Cardiac muscle cell (in vitro differentiated cells and primary cell): ENCODE data around the gene PDE4B. TPM values are rescaled to one million over a fixed set of nuclear protein-coding genes. Genes with fewer than 3 reads are reported as not detected.

Source experiments
- DNase-seq, 2 donors: peaks; one replicate each; pipeline versions ENCODE4 v3.0.0 to v3.0.0-alpha.2; 2010 to 2017; ENCODE audit warnings: low read depth in 1 of 2, low spot score in 1 of 2
- H3K27ac ChIP-seq: fragments of 200-600 bp; sonication (generic); 2 replicates; pipeline ENCODE4 v1.5.1; 2016
- H3K27me3 ChIP-seq: fragments of 200-600 bp; sonication (generic); 2 replicates; pipeline ENCODE4 v1.6.0; 2016; ENCODE audit warnings: control low read depth
- H3K36me3 ChIP-seq: fragments of 200-600 bp; sonication (generic); 2 replicates; pipeline ENCODE4 v1.5.1; 2016; ENCODE audit warnings: control low read depth
- H3K4me1 ChIP-seq: fragments of 200-600 bp; sonication (generic); 2 replicates; pipeline ENCODE4 v1.8.1; 2017; ENCODE audit warnings: low read depth, mild to moderate bottlenecking, mixed run types
- H3K4me3 ChIP-seq: fragments of 200-600 bp; sonication (generic); 2 replicates; pipeline ENCODE4 v1.5.1; 2016; ENCODE audit warnings: mild to moderate bottlenecking
- H3K9me3 ChIP-seq: fragments of 200-600 bp; sonication (generic); 2 replicates; pipeline ENCODE4 v1.5.1; 2017; ENCODE audit warnings: low read depth, mild to moderate bottlenecking, control low read depth
- CTCF ChIP-seq: IDR thresholded peaks from 2 replicates; pipeline ENCODE4 v1.5.1; 2012; ENCODE audit warnings: low read depth, mild to moderate bottlenecking, low read length
- polyA plus RNA-seq: library from polyadenylated mRNA; unstranded; fragments of >200 nt; fragmentation: Nextera tagmentation; extraction: Ambion mirVana; gene quantifications from 2 replicates; pipeline ENCODE4 v1.2.1, GENCODE V29; 2016
- total RNA-seq: library from RNA; depleted of rRNA; stranded (reverse); fragments of >200 nt; gene quantifications from 2 replicates; pipeline ENCODE4 v1.2.3, GENCODE V29; 2016

PDE4B gene
- total and polyA plus RNA-seq, 2 experiments from 2014 or later, result 0.65 to 3.9 TPM

GRCh38 chr1:66413136-66413837 lies 620.6 kb downstream of the PDE4B start:
- peak in 1 of 2 donors; percentile 6 for DNase-seq
- TF ChIP-seq CTCF, result no peak
- Histone ChIP-seq H3K9me3 (no peaks in the 10 kb centered on the region), H3K4me1 (peaks cover 16% of the 10 kb centered on the region), H3K4me3 (no peak overlapping the region), H3K27me3 (no peaks in the 10 kb centered on the region), H3K36me3 (no peaks in the 10 kb centered on the region), H3K27ac (no peak overlapping the region)

GRCh38 chr1:66413838-66414175 lies 621.1 kb downstream of the PDE4B start:
- no peaks in the 10 kb centered on the region for H3K27me3 ChIP-seq
- no peaks in the 10 kb centered on the region for H3K36me3 ChIP-seq
- H3K4me3 ChIP-seq, result no peak overlapping the region
- H3K27ac ChIP-seq, result no peak overlapping the region
- DNase-seq, result no peak
- no peak for TF ChIP-seq CTCF
- H3K4me1 ChIP-seq, result peaks cover 16% of the 10 kb centered on the region
- H3K9me3 ChIP-seq, result no peaks in the 10 kb centered on the region

DNA sequence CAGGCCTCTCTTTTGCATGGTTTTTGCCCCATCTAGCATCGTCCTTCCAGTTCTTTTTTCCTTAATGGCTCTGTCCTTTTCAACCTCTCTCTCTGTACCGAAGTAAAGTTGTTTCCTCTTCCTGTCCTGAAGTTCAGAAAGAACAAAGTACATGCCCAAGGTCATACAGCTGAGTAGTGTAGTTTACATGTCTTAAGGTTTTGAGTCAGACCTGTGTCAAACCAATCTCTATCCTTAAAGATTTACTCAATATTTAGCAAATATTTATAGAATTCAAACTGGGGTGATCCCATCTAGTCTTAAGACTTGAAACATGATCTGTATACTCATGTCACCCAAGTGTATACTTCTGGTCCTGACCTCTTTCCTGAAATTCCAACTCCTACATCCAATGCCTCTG lies 622.6 kb downstream of the PDE4B start:
- Histone ChIP-seq H3K4me3 (no peak overlapping the region), H3K4me1 (peaks cover 16% of the 10 kb centered on the region), H3K27ac (no peak overlapping the region), H3K36me3 (no peaks in the 10 kb centered on the region), H3K27me3 (no peaks in the 10 kb centered on the region), H3K9me3 (no peaks in the 10 kb centered on the region)
- DNase-seq, result no peak
- no peak for TF ChIP-seq CTCF

DNA sequence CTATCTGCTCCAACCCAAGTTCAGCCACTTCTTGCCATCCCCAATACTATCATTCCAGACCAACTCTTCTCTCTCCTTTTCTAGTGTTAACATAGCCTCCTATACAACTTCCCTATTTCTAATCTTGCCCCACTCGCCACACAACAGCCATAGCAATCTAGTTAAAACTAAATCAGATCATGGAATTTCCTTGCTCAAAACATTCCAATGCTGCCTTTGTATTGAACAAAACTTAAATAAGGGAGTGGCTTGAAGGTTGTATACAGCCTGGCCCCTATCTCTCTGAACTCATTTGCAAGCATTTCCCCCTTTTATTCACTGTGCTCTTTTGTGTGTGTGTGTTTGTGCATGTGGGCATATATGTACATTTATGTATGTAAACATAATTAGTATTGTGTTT lies 623.2 kb downstream of the PDE4B start:
- no peak overlapping the region for H3K4me3 ChIP-seq
- no peak for DNase-seq
- H3K9me3 ChIP-seq, result no peaks in the 10 kb centered on the region
- no peak overlapping the region for H3K27ac ChIP-seq
- H3K4me1 ChIP-seq, result peaks cover 16% of the 10 kb centered on the region
- H3K36me3 ChIP-seq, result no peaks in the 10 kb centered on the region
- no peak for TF ChIP-seq CTCF
- no peaks in the 10 kb centered on the region for H3K27me3 ChIP-seq

DNA sequence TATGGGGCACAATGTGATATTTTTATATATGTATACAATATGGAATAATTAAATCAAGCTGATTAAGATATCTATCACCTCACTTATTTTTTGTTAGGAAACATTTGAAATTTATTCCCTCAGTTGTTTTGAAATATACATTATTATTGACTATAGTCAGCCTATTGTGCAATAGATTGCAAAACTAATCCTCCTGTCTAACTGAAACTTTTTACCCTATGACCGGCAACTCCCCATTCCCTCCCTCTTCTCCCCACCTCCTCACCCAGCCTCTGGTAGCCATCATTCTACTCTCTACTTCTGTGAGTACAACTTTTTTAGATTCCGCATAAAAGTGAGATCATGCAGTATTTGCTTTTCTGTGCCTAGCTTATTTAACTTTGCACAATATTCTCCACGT lies 623.6 kb downstream of the PDE4B start:
- peaks cover 16% of the 10 kb centered on the region for H3K4me1 ChIP-seq
- no peak overlapping the region for H3K4me3 ChIP-seq
- H3K27me3 ChIP-seq, result no peaks in the 10 kb centered on the region
- H3K9me3 ChIP-seq, result no peaks in the 10 kb centered on the region
- peak in 1 of 2 donors; percentile 59 for DNase-seq
- TF ChIP-seq CTCF, result no peak
- no peak overlapping the region for H3K27ac ChIP-seq
- no peaks in the 10 kb centered on the region for H3K36me3 ChIP-seq
